Transverse colon (tissue), 4 donors: ENCODE results near the gene PALM.

Source experiments
- CTCF ChIP-seq, 5 experiments: fragments of 200-600 bp in 3 of 5; fragments of 450-650 bp in 2 of 5; sonication (generic) in 3 of 5; IDR thresholded peaks; 1 replicate in 2 of 5; 2 replicates in 3 of 5; pipeline ENCODE4 v1.5.1; 2016 to 2017; ENCODE audit warnings: antibody characterized with exemption in 5 of 5, inconsistent platforms in 3 of 5, mild to moderate bottlenecking in 2 of 5, moderate library complexity in 1 of 5
- EP300 ChIP-seq: sonication (generic); formaldehyde crosslinking; IDR thresholded peaks from one replicate; pipeline ENCODE4 v1.6.1; 2017; ENCODE audit warnings: antibody characterized with exemption, low read depth
- POLR2A ChIP-seq: fragments of 450-650 bp; IDR thresholded peaks from one replicate; pipeline ENCODE4 v1.6.1; 2016; ENCODE audit warnings: antibody characterized with exemption, mild to moderate bottlenecking, moderate library complexity
- POLR2AphosphoS5 ChIP-seq, 3 donors: sonication (generic); formaldehyde crosslinking; IDR thresholded peaks; one replicate each; pipeline ENCODE4 v1.6.1; 2016; ENCODE audit warnings: antibody characterized with exemption in 3 of 3

- TF ChIP-seq CTCF (IDR thresholded peaks at IDR 0.05) (no peak), EP300 (no peak), POLR2A (no peak), POLR2AphosphoS5 (IDR thresholded peaks at IDR 0.05) (no peak)
Measured at GRCh38 chr19:731000-731399, 22.3 kb downstream of the PALM start.
